K562 (cell line): Measurements from ENCODE around the gene HES4. TPM values are rescaled to one million over a fixed set of nuclear protein-coding genes. Genes with fewer than 3 reads are reported as not detected.
A peak's percentile ranks its signal among the peaks of the same experiment; 100 is the strongest.

Experiments used
- CCNT2 ChIP-seq: IDR thresholded peaks from 2 replicates; pipeline ENCODE4 v1.6.1; 2011; ENCODE audit warnings: borderline replicate concordance, low read depth, mild to moderate bottlenecking, moderate library complexity, mixed read lengths, low read length; ENCODE audit not compliant: insufficient read length; ENCODE audit errors: extremely low read depth
- CHD2 ChIP-seq: IDR thresholded peaks from 2 replicates; pipeline ENCODE4 v1.6.1; 2011; ENCODE audit warnings: low read depth, low read length
- FOSL1 ChIP-seq: fragments of 200-800 bp; sonication (Bioruptor generic); conservative IDR thresholded peaks from 2 replicates; pipeline ENCODE4 v1.6.1; 2016; ENCODE audit warnings: missing genetic modification characterization, missing compliant biosample characterization
- LEF1 ChIP-seq: fragments of 450-650 bp; IDR thresholded peaks from 2 replicates; pipeline ENCODE4 v1.6.1; 2016; ENCODE audit warnings: mild to moderate bottlenecking
- ZBED1 ChIP-seq: IDR thresholded peaks from 2 replicates; pipeline ENCODE4 v1.6.1; 2014
- ZFP1 ChIP-seq: fragments of 450-650 bp; formaldehyde crosslinking; IDR thresholded peaks from 2 replicates; pipeline ENCODE4 v1.4.0; 2020; ENCODE audit warnings: mild to moderate bottlenecking, mixed read lengths
- polyA plus RNA-seq, 8 experiments: library from polyadenylated mRNA; depleted of rRNA in 4 of 8; stranded (reverse) in 5 of 8; unstranded in 3 of 8; fragments of >200 nt; fragmentation: Nextera tagmentation in 2 of 8; fragmentation: Illumina TruSeq in 1 of 8; extraction: Ambion mirVana in 2 of 8; extraction: Trizol in 1 of 8; gene quantifications; 2 replicates each; pipeline versions ENCODE4 v1.2.1 to v1.2.3, GENCODE V29; 2011 to 2014; ENCODE audit warnings: inconsistent platforms in 1 of 8, missing spikeins in 1 of 8
- total RNA-seq, 7 experiments: library from RNA; depleted of rRNA in 6 of 7; stranded (reverse); fragments of >200 nt in 6 of 7; fragmentation: Illumina TruSeq in 2 of 7; extraction: Trizol in 2 of 7; gene quantifications; 2 replicates each; pipeline versions ENCODE4 v1.2.1 to v1.2.3, GENCODE V29; 2011 to 2021; ENCODE audit warnings: low replicate concordance in 1 of 7
- TF ChIP-seq, protein P1 (sequence below): fragments of 250-450 bp; sonication (Bioruptor Pico); IDR thresholded peaks from 2 replicates; pipeline ENCODE4 v1.8.0; 2022; ENCODE audit warnings: inconsistent platforms
- TF ChIP-seq, protein P2 (sequence below): sonication (generic); IDR thresholded peaks from 2 replicates; pipeline ENCODE4 v1.6.1; 2016
- TF ChIP-seq, protein P3 (sequence below): fragments of 200-600 bp; sonication (generic); IDR thresholded peaks from one replicate; pipeline ENCODE4 v1.6.1; 2012; ENCODE audit warnings: mild to moderate bottlenecking, low read depth, low read length, inconsistent platforms
- TF ChIP-seq, protein P4 (sequence below): fragments of 200-800 bp; sonication (Bioruptor generic); IDR thresholded peaks from 2 replicates; pipeline ENCODE4 v1.6.1; 2017; ENCODE audit warnings: missing genetic modification characterization, missing compliant biosample characterization

Gene HES4
- total and polyA plus RNA-seq, 9 of the 15 experiments (the other 6 are each of a cell fraction or from before 2014, with no cell fraction given), result 0.21 to 43.7 (median 5.3) TPM; not detected in 2

DNA sequence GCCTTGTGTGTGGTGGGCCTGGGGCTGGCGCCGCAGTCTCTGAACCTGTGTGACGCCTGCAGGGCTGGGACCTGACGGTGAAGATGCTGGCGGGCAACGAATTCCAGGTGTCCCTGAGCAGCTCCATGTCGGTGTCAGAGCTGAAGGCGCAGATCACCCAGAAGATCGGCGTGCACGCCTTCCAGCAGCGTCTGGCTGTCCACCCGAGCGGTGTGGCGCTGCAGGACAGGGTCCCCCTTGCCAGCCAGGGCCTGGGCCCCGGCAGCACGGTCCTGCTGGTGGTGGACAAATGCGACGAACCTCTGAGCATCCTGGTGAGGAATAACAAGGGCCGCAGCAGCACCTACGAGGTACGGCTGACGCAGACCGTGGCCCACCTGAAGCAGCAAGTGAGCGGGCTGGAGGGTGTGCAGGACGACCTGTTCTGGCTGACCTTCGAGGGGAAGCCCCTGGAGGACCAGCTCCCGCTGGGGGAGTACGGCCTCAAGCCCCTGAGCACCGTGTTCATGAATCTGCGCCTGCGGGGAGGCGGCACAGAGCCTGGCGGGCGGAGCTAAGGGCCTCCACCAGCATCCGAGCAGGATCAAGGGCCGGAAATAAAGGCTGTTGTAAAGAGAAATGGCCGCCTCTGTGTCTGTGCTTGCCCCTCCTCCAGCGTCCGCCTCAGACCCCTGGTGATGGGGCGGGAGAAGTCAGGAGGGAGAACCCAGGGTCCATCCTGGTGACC is 14.2 kb upstream of the HES4 start (continued):
- TF ChIP-seq, protein P1, sequence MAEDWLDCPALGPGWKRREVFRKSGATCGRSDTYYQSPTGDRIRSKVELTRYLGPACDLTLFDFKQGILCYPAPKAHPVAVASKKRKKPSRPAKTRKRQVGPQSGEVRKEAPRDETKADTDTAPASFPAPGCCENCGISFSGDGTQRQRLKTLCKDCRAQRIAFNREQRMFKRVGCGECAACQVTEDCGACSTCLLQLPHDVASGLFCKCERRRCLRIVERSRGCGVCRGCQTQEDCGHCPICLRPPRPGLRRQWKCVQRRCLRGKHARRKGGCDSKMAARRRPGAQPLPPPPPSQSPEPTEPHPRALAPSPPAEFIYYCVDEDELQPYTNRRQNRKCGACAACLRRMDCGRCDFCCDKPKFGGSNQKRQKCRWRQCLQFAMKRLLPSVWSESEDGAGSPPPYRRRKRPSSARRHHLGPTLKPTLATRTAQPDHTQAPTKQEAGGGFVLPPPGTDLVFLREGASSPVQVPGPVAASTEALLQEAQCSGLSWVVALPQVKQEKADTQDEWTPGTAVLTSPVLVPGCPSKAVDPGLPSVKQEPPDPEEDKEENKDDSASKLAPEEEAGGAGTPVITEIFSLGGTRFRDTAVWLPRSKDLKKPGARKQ, result peak; percentile 43; the same call in 1 of the 2 replicates
- no peak for TF ChIP-seq FOSL1 (tag)
- TF ChIP-seq, protein P2, sequence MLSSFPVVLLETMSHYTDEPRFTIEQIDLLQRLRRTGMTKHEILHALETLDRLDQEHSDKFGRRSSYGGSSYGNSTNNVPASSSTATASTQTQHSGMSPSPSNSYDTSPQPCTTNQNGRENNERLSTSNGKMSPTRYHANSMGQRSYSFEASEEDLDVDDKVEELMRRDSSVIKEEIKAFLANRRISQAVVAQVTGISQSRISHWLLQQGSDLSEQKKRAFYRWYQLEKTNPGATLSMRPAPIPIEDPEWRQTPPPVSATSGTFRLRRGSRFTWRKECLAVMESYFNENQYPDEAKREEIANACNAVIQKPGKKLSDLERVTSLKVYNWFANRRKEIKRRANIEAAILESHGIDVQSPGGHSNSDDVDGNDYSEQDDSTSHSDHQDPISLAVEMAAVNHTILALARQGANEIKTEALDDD, result no peak
- no peak for TF ChIP-seq ZFP1
- TF ChIP-seq, protein P3, sequence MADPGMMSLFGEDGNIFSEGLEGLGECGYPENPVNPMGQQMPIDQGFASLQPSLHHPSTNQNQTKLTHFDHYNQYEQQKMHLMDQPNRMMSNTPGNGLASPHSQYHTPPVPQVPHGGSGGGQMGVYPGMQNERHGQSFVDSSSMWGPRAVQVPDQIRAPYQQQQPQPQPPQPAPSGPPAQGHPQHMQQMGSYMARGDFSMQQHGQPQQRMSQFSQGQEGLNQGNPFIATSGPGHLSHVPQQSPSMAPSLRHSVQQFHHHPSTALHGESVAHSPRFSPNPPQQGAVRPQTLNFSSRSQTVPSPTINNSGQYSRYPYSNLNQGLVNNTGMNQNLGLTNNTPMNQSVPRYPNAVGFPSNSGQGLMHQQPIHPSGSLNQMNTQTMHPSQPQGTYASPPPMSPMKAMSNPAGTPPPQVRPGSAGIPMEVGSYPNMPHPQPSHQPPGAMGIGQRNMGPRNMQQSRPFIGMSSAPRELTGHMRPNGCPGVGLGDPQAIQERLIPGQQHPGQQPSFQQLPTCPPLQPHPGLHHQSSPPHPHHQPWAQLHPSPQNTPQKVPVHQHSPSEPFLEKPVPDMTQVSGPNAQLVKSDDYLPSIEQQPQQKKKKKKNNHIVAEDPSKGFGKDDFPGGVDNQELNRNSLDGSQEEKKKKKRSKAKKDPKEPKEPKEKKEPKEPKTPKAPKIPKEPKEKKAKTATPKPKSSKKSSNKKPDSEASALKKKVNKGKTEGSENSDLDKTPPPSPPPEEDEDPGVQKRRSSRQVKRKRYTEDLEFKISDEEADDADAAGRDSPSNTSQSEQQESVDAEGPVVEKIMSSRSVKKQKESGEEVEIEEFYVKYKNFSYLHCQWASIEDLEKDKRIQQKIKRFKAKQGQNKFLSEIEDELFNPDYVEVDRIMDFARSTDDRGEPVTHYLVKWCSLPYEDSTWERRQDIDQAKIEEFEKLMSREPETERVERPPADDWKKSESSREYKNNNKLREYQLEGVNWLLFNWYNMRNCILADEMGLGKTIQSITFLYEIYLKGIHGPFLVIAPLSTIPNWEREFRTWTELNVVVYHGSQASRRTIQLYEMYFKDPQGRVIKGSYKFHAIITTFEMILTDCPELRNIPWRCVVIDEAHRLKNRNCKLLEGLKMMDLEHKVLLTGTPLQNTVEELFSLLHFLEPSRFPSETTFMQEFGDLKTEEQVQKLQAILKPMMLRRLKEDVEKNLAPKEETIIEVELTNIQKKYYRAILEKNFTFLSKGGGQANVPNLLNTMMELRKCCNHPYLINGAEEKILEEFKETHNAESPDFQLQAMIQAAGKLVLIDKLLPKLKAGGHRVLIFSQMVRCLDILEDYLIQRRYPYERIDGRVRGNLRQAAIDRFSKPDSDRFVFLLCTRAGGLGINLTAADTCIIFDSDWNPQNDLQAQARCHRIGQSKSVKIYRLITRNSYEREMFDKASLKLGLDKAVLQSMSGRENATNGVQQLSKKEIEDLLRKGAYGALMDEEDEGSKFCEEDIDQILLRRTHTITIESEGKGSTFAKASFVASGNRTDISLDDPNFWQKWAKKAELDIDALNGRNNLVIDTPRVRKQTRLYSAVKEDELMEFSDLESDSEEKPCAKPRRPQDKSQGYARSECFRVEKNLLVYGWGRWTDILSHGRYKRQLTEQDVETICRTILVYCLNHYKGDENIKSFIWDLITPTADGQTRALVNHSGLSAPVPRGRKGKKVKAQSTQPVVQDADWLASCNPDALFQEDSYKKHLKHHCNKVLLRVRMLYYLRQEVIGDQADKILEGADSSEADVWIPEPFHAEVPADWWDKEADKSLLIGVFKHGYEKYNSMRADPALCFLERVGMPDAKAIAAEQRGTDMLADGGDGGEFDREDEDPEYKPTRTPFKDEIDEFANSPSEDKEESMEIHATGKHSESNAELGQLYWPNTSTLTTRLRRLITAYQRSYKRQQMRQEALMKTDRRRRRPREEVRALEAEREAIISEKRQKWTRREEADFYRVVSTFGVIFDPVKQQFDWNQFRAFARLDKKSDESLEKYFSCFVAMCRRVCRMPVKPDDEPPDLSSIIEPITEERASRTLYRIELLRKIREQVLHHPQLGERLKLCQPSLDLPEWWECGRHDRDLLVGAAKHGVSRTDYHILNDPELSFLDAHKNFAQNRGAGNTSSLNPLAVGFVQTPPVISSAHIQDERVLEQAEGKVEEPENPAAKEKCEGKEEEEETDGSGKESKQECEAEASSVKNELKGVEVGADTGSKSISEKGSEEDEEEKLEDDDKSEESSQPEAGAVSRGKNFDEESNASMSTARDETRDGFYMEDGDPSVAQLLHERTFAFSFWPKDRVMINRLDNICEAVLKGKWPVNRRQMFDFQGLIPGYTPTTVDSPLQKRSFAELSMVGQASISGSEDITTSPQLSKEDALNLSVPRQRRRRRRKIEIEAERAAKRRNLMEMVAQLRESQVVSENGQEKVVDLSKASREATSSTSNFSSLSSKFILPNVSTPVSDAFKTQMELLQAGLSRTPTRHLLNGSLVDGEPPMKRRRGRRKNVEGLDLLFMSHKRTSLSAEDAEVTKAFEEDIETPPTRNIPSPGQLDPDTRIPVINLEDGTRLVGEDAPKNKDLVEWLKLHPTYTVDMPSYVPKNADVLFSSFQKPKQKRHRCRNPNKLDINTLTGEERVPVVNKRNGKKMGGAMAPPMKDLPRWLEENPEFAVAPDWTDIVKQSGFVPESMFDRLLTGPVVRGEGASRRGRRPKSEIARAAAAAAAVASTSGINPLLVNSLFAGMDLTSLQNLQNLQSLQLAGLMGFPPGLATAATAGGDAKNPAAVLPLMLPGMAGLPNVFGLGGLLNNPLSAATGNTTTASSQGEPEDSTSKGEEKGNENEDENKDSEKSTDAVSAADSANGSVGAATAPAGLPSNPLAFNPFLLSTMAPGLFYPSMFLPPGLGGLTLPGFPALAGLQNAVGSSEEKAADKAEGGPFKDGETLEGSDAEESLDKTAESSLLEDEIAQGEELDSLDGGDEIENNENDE, result no peak
- TF ChIP-seq, protein P4, sequence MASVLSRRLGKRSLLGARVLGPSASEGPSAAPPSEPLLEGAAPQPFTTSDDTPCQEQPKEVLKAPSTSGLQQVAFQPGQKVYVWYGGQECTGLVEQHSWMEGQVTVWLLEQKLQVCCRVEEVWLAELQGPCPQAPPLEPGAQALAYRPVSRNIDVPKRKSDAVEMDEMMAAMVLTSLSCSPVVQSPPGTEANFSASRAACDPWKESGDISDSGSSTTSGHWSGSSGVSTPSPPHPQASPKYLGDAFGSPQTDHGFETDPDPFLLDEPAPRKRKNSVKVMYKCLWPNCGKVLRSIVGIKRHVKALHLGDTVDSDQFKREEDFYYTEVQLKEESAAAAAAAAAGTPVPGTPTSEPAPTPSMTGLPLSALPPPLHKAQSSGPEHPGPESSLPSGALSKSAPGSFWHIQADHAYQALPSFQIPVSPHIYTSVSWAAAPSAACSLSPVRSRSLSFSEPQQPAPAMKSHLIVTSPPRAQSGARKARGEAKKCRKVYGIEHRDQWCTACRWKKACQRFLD (CRISPR knock-in tag), result no peak
- TF ChIP-seq CCNT2, result peak; percentile 28
- 0 out of 2 replicates have a peak, but pooled peaks have one; percentile 14 for TF ChIP-seq CHD2
- no peak for TF ChIP-seq ZBED1
- no peak for TF ChIP-seq LEF1
